Activated CD8-positive, alpha-beta memory T cell treated with anti-CD3 and anti-CD28 coated beads, Interleukin-2, amount 50 U/mL, for 1 hour (primary cell): ENCODE data around the gene PTPRT.

Source experiments
- DNase-seq: peaks from one replicate; pipeline ENCODE4 v3.0.0-alpha.2; 2020; ENCODE audit errors: extremely low read depth

PTPRT gene

DNA sequence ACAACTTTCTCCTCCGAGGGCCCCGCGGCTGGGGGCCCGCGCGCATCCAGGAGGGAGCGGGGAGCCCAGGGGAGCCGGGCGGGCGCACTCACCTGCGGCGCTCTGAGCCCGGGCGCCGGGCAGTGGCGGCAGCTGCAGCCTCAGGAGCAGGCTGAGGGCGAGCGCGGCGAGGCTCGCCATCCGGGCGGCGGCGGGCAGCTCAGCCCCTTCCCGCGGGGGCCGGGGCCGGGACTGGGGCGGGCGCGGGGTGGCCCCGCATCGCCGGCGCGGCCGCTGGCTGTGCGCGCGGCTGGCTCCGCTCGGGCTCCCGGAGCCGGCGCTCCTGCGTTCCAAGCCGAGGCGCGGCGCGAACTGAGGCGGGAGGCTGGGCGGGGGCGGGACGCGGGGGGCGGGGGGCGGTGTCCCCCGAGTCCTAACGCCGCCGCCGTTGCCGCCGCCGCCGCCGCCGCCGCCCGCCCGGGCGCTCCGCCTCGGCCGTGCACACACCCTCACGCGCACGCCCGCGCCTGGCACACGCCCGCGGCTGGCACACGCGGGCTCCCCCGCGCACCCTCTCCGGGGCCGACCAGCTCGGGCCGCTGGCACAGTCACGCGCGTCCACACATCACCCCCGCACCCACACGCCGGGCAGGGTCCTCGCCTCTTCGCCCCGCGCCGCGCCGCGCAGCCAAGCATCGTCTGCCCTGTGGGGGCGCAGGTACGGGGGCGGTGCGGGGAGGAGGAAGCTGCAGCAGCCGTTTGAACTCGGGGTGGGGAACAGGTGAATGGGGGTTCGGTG is at the start of gene PTPRT:
TSS of gene PTPRT (minus strand) at position 353 of the 778 bp plus-strand sequence. CDS start at position 180, 173 bp downstream.
- no peak for DNase-seq

DNA sequence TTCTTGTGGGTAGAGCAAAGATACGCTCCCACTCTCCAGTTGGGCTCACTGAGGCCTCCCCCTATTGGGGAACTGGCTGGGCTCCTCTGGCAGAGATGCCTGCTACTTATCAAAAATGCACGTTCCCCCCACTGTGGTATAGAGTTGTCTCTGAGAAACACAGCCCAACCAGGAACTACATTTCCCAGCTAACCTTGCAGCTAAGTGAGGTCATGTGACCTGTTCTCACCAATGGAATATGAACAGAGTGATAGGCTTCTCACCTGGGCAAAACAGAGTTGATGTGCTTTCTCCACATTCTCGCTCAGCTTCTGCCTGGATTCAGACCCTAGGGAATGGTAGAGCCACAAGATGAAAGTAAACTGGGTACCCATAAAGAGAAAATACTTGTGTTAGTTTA is 49.1 kb upstream of the PTPRT start:
- DNase-seq: no peak

DNA sequence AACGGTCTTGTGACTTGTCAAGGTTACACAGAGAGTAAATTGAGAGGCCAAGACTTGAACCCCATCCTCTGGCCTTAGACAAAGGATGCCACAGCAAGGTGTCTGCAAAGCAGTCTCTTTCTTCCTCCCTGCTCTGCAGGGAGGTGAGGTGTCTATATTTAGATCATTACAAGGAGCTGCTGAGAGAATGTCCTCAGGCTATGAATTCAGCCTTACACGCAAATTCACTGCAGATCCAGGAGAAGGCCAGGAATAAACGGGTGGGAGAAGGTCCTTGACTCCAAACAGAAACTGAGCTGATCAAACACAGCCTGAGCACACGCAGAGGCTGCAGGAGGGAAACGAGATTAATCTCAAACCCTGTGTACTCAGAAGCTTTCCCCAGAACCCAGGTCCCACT is 48.6 kb upstream of the PTPRT start:
- DNase-seq: no peak

DNA sequence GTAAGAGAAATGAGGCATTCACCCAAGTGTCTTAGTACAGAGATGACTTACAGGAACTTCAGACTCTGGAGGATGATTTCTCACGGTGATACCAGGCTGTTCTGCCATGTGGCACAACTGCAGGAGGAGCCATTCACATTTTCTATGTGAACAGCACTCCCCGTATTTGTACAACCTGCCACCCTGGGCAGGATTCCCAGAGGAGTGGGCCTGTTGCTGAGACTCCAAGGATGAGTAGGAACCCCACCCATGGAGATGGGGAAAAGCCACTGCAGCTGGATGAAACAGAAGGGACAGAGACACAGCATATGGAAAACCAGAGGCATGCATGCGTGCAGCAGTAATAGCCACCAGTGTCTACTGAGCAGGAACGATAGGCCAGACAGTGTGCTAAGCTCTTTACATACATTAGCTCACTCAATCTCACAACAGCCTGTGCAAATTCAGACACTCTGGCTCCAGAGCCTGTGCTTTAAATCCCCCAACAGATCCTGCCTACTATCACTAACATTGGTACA is 48.0 kb upstream of the PTPRT start:
- no peak for DNase-seq

DNA sequence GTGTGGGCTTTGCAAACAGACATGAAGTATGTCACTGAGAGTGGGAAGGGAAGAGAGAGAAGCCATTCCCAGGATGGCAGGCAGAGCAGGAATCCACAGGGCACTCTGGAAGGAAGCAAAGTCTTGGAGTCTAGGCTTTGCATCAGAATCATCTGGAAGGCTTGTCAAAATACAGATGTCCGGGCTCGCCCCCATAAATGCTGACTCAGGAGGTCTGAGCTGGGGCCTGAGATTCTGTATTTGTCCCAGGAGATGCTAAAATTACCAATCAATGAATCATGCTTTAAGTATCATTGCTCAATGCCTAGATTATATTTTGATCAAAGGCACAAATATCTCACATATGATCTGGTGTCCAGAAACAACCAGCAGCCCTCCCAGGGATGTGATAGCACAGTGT is 46.3 kb upstream of the PTPRT start:
- no peak for DNase-seq

DNA sequence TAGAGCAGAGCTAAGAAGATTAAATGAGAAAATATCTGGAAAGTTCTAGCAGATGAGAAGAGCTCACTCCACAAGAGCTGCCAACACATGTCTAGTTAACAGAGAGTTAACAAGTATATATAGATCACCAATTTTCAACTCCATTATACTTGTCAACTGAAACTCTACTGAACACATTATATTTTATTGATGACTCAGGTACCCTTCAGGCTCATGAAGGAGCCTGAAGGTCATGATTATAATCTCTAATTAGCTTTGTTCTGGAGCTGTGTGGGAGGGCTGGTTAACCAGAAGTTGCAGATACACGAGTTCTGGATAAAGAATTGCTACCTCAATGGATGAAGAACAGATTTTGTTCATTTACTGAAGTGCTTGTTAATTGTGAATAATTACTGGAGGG is 42.1 kb upstream of the PTPRT start:
- no peak for DNase-seq

DNA sequence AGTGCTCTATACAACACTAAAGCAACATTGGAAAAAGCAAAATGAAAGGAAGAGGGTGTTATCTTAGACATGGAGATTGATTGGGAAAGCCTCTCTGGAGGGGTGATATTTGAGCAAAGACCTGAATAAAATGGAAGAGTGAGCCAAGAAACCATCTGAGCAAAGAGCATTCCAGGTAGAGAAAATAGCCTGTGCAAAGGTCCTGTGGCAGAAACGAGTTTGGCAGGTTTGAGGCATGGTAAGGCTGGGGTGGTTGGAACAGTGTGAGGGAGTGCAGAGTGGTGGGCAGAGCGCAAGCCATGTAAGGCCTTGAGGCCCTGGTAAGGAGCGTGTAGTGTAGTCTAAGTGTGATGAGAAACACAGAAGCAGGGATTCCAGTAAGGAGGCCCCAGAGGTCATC is 40.0 kb upstream of the PTPRT start:
- DNase-seq: no peak

DNA sequence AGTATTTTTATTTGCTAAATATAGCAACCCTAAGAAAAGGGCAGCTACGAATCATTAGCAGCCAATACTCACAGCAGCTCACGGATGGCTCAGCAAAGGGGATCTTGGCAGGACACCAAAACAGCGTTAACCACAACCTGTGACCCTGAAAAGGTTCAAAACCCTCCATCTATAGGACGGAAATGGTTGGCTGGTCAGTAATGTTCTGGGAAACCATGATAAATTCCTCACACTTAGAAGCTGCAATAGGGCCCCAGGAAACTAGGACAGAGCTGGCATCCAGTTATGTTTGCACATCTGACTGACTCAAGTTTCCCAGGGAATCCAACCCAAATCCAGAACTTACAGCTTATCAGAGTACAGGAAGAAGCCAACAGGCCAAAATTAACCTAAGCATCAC is 30.9 kb upstream of the PTPRT start:
- no peak for DNase-seq

DNA sequence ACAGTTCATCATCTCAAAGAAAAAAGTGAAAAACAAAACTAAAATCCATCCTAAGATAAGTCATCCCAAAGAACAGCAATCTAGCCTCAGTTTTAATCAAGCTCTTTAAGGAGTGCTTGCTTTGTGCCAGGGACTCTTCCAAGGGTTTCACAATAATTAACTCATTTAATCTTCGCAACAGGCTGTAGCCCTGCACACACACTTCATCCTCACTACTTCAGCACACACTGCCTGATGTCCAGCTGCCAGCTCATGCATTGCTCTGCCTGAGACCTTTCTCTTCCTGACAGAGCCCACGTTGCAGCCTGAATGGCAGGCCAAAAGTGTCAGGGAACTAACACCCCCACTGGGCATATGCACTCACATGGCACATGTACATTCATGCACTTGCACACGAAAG is 21.2 kb upstream of the PTPRT start:
- DNase-seq: no peak

DNA sequence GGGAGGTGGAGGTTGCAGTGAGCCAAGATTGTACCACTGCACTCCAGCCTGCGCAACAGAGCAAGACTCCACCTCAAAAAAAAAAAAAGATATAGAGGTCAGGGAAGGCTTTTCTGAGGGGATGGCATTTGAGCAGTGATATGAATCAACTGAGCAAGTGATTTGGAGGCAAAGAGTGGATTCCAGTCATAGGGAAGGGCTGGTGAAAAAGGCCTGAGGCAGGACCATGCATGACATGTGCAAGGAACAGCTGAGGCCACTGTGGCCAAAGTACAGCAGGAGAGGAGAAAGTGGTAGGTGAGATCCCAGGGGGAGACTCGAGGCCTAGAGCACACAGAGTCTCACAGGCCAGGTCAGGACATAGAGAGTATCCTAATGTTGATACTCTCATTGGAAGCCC is 20.1 kb upstream of the PTPRT start:
- no peak for DNase-seq

DNA sequence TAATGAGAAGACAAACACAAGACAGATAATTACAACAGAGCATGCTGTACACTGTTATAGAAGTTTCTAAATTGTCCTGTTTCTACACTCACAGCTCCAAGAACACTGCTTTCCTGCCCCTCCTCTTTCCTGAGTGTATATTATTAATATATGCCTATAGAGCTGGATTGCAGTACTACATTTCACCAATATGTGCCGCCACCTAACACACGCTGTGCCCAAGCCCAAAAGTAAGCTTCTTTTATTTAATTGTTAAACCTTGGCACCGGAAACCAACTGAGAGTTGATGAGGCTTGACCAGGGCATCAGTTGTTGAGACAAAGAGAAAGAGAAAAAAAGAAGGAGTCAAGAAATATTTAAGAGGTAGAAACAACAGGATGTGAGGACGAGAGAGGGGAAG is 16.0 kb upstream of the PTPRT start:
- DNase-seq: no peak

DNA sequence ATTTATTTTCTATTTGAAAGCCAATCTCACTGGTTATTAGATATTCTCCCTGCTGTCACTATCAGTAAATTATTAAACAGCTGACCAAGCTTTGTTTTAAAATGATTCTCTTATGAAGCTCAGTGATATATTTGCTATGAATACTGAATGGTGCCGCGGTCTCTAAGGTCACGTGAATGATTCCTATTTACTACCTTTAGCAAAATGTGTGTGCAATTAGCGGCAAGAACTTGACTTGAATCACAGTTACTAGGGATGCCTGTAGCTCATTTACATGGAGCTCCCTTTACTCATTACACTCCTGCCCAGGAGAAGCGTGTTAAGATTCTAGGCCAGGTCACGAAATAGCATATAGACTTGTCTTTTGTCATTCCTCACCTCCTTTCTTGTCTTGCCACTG is 12.4 kb upstream of the PTPRT start:
- DNase-seq: no peak

DNA sequence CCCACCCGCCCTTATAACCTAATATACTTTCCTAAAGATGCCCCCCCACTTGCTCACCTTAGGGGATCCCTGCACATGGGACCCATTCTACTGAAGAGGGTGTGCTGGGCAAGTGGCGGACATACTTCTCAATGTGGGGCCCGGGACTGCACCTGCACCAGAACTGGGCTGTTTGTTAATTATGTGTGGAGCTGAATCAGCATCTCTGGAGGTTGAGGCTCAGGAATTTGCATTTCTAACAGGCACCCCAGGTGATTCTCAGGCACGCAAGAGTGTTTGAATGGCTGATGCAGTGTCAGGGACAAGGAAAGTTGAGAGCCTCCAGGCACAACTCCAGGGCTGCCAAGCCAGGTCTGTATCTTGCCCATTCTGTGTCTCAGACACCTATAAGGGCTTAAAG is 8.9 kb upstream of the PTPRT start:
- no peak for DNase-seq

DNA sequence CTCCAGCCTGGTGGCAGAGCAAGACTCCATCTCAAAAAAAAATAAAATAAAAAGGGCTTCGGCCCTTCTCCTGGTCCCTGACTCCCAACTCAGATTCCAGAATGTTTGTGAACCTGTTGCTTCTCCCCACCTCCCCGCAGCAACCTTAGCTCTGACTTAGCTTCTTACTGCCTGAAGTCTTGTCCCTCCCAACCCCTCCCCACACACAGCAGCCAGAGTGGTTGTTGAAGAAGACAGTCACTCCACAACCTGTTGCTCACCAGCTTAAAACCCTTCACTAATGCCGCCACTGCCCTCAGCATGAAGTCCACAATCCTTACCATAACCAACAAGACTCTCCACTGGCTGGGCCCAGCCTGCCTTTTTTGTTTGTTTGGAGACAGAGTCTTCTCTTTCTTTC is 6.5 kb upstream of the PTPRT start:
- DNase-seq: no peak

DNA sequence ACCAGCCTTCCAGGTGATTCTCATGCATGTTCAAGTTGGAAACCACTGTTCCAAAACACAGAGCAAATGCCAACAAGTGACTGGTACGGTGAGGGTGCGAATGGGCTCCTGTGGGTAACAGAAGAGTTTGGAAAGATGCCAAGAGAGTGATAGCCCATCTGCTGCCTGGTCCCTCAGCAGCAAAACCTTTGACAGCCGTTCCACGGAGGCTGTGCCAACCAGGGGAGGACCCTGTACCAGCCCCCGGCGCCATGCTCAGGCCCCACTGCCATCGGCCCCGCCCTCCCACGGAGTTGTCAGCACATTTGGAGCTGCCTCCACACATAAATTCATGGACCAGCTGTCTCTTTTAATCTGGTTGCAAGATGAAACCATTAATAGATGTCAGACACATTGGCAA is 4.4 kb upstream of the PTPRT start:
- no peak for DNase-seq

DNA sequence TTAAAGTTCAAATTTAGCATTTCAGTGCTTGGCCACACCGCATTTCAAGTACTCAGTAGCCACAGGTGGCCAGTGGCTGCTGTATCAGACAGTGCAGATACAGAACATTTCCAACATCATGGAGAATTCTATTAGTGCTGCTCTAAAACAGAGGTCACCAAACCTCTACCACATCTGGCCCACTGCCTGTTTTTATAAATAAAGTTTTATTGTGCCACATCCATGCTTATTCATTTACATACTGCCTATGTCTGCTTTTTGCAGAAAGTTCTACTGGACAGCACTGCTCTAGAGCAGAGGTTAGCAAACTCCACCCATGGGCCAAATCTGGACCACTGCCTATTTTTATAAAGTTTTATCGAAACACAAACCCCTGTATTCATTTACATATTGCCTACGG is 3.7 kb upstream of the PTPRT start:
- no peak for DNase-seq

DNA sequence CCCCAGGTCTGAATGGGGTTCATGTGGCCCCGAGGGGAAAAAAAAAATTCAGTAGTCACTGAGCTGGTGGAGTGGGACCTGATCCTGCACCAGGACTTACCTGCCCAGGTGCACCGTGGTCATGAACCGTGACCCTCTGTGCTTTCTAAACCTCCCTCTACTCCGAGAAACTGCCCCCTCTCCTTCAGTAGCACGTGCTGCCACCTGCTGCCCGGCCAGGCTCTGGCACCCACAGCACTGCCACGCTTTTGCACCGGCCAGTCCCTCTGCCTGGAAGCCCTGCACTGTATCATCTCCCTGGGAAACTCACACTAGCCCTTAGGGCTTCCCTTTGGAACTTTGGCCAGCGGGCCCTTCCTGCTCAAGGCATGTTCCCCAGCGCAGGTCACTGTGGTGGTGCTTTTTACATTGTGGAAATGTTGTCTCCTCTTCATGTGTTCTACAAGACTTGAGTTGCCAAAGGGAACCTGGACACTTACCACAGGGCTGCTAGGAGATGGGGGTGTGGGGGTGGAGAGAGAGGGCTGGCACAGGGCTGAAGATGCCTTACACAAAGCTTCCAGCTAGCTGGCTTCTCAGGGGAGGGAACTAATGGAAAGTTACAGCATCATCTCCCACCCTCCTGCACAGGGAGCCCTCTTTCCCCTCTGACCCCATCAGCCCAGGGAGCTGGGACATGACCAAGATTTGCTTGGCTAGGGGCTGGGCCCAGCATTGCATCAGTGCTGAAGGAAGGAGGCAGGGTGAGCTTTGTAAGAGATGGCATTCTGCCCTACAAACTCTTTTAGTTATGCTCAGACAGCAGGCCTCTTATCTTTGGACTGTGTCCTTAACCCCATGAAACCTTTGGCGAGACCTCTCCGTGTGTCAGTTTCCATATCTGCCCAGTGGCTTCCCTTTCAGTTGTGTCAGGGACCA is 2.5 kb upstream of the PTPRT start:
- DNase-seq: no peak

DNA sequence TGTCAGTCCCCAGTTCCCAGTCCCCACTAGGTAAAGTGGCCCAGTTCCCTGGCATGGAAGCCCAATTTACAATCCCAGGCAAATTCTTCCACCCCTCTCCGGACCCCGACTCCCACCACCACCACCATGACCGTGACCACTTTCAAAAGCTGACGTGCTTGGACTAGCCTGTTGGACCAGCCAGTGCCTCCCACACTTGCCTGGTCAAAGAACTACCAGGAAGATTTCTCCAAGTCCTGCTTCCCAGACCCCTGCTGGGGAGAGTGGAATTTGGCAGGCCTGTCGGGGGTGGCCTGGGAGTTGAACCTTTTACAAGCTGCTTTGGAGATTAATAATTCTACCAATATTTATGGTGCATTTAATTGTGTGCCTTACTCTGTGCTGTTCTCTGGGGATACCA is 1.4 kb upstream of the PTPRT start:
- DNase-seq: no peak

DNA sequence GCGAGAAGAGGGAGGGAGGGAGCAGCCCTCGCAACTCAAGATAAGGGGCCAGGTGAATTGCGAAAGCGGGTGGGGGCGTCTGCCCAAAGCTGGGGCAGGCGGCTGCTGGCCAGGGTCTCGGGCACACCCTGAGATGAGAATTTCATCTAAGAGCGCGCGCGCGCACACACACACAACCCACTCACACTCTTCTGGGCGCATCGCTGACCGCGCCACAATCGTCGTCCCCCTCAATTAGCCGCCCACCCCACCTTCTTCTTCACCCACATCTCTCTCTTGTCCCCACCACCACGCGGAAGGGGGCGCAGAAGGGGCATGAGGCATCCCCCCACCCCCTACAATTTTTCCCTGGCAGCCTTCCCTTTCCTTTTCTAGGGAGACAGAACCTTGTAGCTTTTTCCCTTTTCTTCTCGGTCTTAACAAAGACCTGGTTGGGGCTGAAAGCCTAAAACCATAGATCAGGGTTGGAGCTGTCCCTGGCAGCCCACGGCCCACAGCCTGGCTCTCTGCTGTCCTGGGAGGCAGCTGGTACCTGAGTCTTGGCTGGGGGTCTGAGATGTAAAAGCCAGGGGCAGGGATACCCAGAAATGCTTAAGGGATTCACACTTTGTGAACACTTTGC is 737 bp upstream of the PTPRT start:
- no peak for DNase-seq

DNA sequence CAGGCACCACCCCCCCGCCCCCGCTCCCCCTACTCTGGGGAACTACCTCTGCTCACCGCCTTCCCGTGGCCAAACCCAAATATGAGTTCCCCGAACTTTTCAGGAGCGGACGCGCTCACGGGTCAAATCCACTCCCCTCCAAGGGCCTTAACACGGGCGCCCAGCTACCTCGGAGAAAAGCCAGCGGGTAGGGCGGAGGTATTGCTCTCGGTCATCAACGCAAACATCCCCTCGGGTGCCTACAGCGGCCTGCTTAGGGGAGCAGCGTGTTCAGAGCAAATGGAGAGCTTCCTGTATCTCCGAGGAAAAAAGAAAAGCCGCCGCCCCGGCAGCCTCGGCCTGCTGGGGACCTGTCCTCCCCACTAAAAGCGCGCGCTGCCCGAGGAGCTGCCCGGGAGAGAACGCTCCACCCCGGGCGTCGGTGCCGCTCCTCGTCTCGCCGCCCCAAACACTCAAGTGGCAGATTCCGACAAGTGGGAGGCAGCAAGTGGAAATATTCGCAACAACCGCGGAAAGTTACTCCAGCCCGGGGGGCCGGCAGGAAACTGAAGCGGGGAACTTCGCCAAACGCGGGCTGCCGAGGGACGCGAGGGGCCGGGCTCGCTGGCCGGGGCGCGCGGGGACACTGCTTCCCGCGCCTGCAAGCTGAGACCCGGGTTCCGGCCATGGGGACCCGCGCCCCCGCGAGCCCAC is 699 bp downstream of the PTPRT start:
- no peak for DNase-seq

DNA sequence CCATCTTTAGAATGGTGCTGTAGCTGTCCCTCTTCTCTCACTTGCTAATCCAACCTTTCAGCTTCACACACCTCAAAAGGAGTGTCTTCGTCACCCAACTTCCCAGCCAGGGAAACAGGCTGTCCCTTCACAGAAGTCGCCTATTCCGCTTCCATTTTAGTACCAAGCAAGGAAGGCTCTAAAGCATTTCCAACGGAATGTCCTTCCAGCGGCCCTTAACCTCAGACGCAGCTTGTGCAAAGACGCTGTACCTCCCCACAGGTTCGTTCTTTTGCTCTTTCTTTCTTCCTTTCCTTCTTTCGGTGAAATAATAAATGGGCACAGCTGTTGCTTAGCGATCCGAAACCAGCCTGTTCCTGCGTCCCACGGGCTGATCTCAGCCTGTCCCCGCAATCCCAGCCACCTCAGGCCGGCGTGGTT is 1.5 kb downstream of the PTPRT start:
- no peak for DNase-seq
